Stimulated activated CD4-positive, alpha-beta T cell treated with anti-CD3 and anti-CD28 coated beads, Interleukin-4, amount 100 ng/mL, for 4 hours (primary cell): ENCODE data around the gene EFNA2.
"Not testable (repeated sequence)": the region's sequence is repeated elsewhere in the genome, so short reads cannot be mapped to it uniquely, and the experiment has no call there.

Experiments
- DNase-seq, 2 experiments: peaks; one replicate each; pipeline ENCODE4 v3.0.0-alpha.2; 2020

EFNA2 gene

GRCh38 chr19:1322198-1322981, 36.7 kb downstream of the EFNA2 start:
- DNase-seq = no peak

- DNase-seq = no peak
Measured at GRCh38 chr19:1324249-1324805, 38.7 kb downstream of the EFNA2 start.

GRCh38 chr19:1324806-1325567, 39.3 kb downstream of the EFNA2 start:
- peak; percentile 5 to 11 for DNase-seq

DNA sequence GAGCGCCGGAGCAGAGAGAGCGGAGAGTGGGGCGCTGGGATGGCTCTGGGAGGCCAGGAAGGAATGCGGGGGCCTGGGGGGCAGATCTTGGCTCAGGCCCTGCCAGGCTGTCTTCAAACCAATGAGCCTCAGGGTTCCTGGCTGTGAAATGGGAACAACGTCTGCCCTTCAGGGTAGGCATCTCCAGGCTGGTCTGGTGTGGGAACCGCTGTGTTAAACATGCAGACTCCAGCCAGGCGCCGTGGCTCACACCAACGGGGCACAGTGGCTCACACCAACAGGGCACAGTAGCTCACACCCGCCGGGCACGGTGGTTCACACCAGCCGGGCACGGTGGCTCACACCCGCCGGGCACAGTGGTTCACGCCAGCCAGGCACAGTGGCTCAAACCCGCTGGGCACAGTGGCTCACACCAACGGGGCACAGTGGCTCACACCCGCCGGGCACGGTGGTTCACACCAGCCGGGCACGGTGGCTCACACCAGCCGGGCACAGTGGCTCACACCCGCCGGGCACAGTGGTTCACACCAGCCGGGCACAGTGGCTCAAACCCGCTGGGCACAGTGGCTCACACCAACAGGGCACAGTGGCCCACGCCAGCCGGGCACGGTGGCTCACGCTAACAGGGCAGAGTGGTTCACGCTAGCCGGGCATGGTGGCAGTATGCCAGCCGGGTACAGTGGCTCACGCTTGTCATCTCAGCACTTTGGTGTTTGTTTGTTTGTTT, 40.1 kb downstream of the EFNA2 start:
- no peak for DNase-seq

GRCh38 chr19:1327125-1327524, 41.5 kb downstream of the EFNA2 start:
- no peak for DNase-seq

DNA sequence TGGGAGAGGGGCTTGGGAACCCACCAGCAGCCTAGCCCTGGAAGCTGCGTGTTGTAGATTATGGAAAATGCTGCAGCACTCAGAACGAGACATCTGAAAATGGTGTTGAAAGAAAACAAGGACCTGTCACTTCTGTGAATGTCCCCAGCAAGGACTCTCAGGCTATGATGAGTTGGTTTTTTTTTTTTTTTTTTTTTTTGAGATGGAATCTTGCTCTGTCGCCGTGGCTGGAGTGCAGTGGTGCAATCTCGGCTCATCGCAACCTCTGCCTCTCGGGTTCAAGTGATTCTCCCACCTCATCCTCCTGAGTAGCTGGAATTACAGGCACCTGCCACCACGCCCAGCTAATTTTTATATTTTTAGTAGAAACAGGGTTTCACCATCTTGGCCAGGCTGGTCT, 46.5 kb downstream of the EFNA2 start:
- not testable (repeated sequence) for DNase-seq

- DNase-seq = no peak
Measured at GRCh38 chr19:1336079-1336684, 50.5 kb downstream of the EFNA2 start.

DNA sequence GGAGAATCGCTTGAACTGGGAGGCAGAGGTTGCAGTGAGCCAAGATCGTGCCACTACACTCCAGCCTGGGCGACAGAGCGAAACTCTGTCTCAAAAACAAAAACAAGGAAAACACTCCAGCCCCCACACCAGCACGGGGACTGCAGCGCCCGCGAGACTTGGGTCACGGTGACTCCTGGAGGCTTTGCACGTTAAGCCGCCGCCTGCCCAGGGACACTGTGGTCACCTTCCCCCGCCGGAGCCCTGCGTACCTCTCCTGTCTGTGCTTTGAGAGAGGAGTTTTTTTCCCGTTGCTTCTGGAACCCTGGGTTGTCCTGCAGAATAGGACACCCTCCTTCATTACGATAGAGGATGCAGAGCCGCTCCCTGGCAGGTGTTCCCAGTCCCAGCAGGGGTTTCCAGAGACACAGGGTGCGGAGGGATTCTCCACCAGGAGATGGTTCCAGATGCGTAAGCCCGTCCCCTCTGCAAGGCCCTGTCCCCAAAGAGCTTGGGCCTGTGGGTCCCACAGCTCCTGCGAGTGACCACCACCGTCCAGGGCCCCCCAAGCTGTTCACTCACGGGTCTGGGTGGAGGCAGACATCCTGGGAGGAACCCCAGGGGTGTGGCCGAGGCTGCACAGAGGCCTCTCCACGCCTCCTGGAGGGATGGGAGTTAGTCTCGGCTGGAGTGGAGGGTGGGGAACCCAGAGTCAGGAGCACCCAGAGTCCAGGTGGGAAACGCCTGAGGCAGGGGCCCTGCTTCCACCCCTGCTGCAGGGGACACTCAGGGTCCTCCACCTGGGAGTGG, 55.2 kb downstream of the EFNA2 start:
- no peak for DNase-seq

GRCh38 chr19:1343041-1343440, 57.4 kb downstream of the EFNA2 start:
- DNase-seq = no peak

- no peak for DNase-seq
Measured at GRCh38 chr19:1349211-1349610, 63.5 kb downstream of the EFNA2 start.

DNA sequence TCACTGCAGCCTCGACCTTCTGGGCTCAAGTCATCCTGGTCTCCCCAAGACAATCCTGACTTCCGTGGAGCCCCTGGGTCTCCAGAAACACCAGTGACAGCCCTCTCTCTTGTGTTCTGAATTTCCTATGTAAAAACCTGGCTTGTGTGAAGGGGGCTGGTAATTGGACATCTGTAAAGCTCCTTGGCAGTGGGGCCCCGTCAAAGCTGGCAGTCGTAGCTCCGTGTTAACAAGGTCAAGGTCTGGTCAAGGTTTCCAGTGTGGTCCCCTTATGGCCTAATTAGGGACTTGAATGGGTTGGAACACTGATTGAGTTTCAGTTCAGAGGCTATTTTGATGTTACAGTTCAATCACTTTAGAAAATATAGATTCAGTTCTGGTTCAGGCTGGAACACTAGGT, 65.2 kb downstream of the EFNA2 start:
- DNase-seq = no peak
